Upper lobe of left lung (tissue), 6 donors: ENCODE results near the gene EPRS1. TPM values are rescaled to one million over a fixed set of nuclear protein-coding genes. Genes with fewer than 3 reads are reported as not detected.

ENCODE experiments used
- ATAC-seq, 2 donors: fragments of 200-7000 bp; cut with Tn5 transposase; one replicate each; pipeline ENCODE4 v1.9.1; 2022; ENCODE audit warnings: mild to moderate bottlenecking in 2 of 2, moderate library complexity in 2 of 2; ENCODE audit not compliant: low FRiP score in 2 of 2
- DNase-seq, 2 donors: peaks; one replicate each; pipeline ENCODE4 v3.0.0-alpha.2; 2019 to 2020
- H3K27ac ChIP-seq, 4 donors: fragments of 200-600 bp; sonication (generic); one replicate each; pipeline ENCODE4 v1.5.1; 2016 to 2019
- H3K27me3 ChIP-seq, 4 donors: fragments of 200-600 bp; sonication (generic); one replicate each; pipeline ENCODE4 v1.5.1; 2017 to 2019
- H3K36me3 ChIP-seq, 4 donors: fragments of 200-600 bp; sonication (generic); one replicate each; pipeline ENCODE4 v1.5.1; 2016 to 2019
- H3K4me1 ChIP-seq, 4 donors: fragments of 200-600 bp; sonication (generic); one replicate each; pipeline ENCODE4 v1.5.1; 2018 to 2019
- H3K4me3 ChIP-seq, 4 donors: fragments of 200-600 bp; sonication (generic); one replicate each; pipeline ENCODE4 v1.5.1; 2017 to 2019; ENCODE audit warnings: mild to moderate bottlenecking in 2 of 4, moderate library complexity in 1 of 4
- H3K9me3 ChIP-seq, 4 donors: fragments of 200-600 bp; sonication (generic); one replicate each; pipeline ENCODE4 v1.5.1; 2018 to 2019
- CTCF ChIP-seq, 6 experiments: fragments of 450-650 bp in 4 of 6; fragments of 200-600 bp in 2 of 6; sonication (generic) in 2 of 6; IDR thresholded peaks; one replicate each; pipeline ENCODE4 v1.5.1; 2016 to 2019; ENCODE audit warnings: antibody characterized with exemption in 6 of 6
- EP300 ChIP-seq, 4 donors: sonication (generic); formaldehyde crosslinking; IDR thresholded peaks; one replicate each; pipeline ENCODE4 v1.5.1; 2017; ENCODE audit warnings: antibody characterized with exemption in 4 of 4, control low read depth in 2 of 4
- POLR2A ChIP-seq, 4 donors: fragments of 450-650 bp; IDR thresholded peaks; one replicate each; pipeline ENCODE4 v1.5.1; 2016 to 2017; ENCODE audit warnings: antibody characterized with exemption in 4 of 4, mild to moderate bottlenecking in 2 of 4
- POLR2AphosphoS5 ChIP-seq, 2 donors: sonication (generic); formaldehyde crosslinking; IDR thresholded peaks; one replicate each; pipeline ENCODE4 v1.5.1; 2017; ENCODE audit warnings: antibody characterized with exemption in 2 of 2
- WGBS, 2 donors: methylation state at CpG; one replicate each; pipeline ENCODE4 v1.1.5; 2017 to 2018; 5-methylcytosine and 5-hydroxymethylcytosine counted together
- total RNA-seq, 6 donors: library from RNA; depleted of rRNA in 4 of 6; stranded (reverse); fragments of >200 nt in 4 of 6; gene quantifications; one replicate each; pipeline versions ENCODE4 v1.1.0 to v1.2.1, GENCODE V29; 2016 to 2021
- donor health status: DM: no; HTN: no; CAD: no; lungs with moderate emphysema.
- donor health status: DM: no; HTN: yes; CAD: no; lungs with severe emphysema.

The EPRS1 gene
- total RNA-seq, 6 donors from 2014 or later: 21.0 to 77.2 (median 45.6) TPM

- H3K36me3 ChIP-seq: peaks cover 11 to 27% (median 18%) of the 10 kb centered on the region in 4 donors
- no peaks in the 10 kb centered on the region for H3K9me3 ChIP-seq
- no peaks in the 10 kb centered on the region for H3K4me1 ChIP-seq
- H3K27ac ChIP-seq: no peak overlapping the region
- H3K4me3 ChIP-seq: no peak overlapping the region
- DNase-seq (no peak), ATAC-seq (no peak)
- TF ChIP-seq POLR2AphosphoS5 (IDR thresholded peaks at IDR 0.05) (no peak), EP300 (IDR thresholded peaks at IDR 0.05) (no peak), CTCF (IDR thresholded peaks at IDR 0.05) (no peak), POLR2A (IDR thresholded peaks at IDR 0.05) (no peak)
- no peaks in the 10 kb centered on the region for H3K27me3 ChIP-seq
- WGBS, 2 donors: 96 to 99% methylated on average over 4 of the region's 4 CpGs
Measured at GRCh38 chr1:220076861-220077762, 30.8 kb upstream of the EPRS1 start.

GRCh38 chr1:220067269-220068204, 21.2 kb upstream of the EPRS1 start:
- TF ChIP-seq CTCF (IDR thresholded peaks at IDR 0.05) (no peak), POLR2A (IDR thresholded peaks at IDR 0.05) (no peak), EP300 (IDR thresholded peaks at IDR 0.05) (no peak), POLR2AphosphoS5 (IDR thresholded peaks at IDR 0.05) (no peak)
- no peak overlapping the region for H3K4me3 ChIP-seq
- H3K4me1 ChIP-seq: no peaks in the 10 kb centered on the region
- no peaks in the 10 kb centered on the region for H3K9me3 ChIP-seq
- peaks cover 4 to 67% (median 35%) of the 10 kb centered on the region in 4 donors for H3K36me3 ChIP-seq
- WGBS, 2 donors: 95 to 98% methylated on average over 3 of the region's 3 CpGs
- H3K27me3 ChIP-seq: no peaks in the 10 kb centered on the region
- H3K27ac ChIP-seq: no peak overlapping the region
- ATAC-seq (no peak), DNase-seq (no peak)

GRCh38 chr1:220062629-220063028, 16.3 kb upstream of the EPRS1 start:
- no peaks in the 10 kb centered on the region for H3K27me3 ChIP-seq
- H3K4me1 ChIP-seq: no peaks in the 10 kb centered on the region
- WGBS, 2 donors: 96% methylated on average over 6 of the region's 6 CpGs
- DNase-seq (no peak), ATAC-seq (no peak)
- no peaks in the 10 kb centered on the region for H3K9me3 ChIP-seq
- peaks cover 0 to 72% (median 26%) of the 10 kb centered on the region in 4 donors for H3K36me3 ChIP-seq
- TF ChIP-seq EP300 (IDR thresholded peaks at IDR 0.05) (no peak), POLR2AphosphoS5 (IDR thresholded peaks at IDR 0.05) (no peak), CTCF (IDR thresholded peaks at IDR 0.05) (no peak), POLR2A (IDR thresholded peaks at IDR 0.05) (no peak)
- no peak overlapping the region for H3K27ac ChIP-seq
- H3K4me3 ChIP-seq: no peak overlapping the region

GRCh38 chr1:220060876-220061275, 14.6 kb upstream of the EPRS1 start:
- H3K4me1 ChIP-seq: no peaks in the 10 kb centered on the region
- H3K27ac ChIP-seq: no peak overlapping the region
- 94 to 100% methylated on average over 3 of the region's 3 CpGs for WGBS, 2 donors
- TF ChIP-seq POLR2A (IDR thresholded peaks at IDR 0.05): no peak
- no peak for TF ChIP-seq EP300 (IDR thresholded peaks at IDR 0.05)
- TF ChIP-seq POLR2AphosphoS5 (IDR thresholded peaks at IDR 0.05): no peak
- no peak for TF ChIP-seq CTCF (IDR thresholded peaks at IDR 0.05)
- peaks cover 0 to 57% (median 24%) of the 10 kb centered on the region in 4 donors for H3K36me3 ChIP-seq
- no peak overlapping the region for H3K4me3 ChIP-seq
- H3K27me3 ChIP-seq: no peaks in the 10 kb centered on the region
- ATAC-seq (no peak), DNase-seq (no peak)
- H3K9me3 ChIP-seq: no peaks in the 10 kb centered on the region
